Measurements from ENCODE around the gene VKORC1. TPM values are rescaled to one million over a fixed set of nuclear protein-coding genes. Genes with fewer than 3 reads are reported as not detected.

VKORC1 gene
- total RNA-seq, 1 experiment from 2014 or later: 83.8 TPM

GRCh38 chr16:31050280-31051030 lies 44.1 kb downstream of the VKORC1 start (continued):
- TF ChIP-seq CTCF (IDR thresholded peaks at IDR 0.05 in 2 of 3, conservative IDR thresholded peaks at IDR 0.05 in 1 of 3; ENCODE audit: borderline replicate concordance in 1 of 3, insufficient read depth in 1 of 3, low read depth in 2 of 3, low read length in 2 of 3) (no peak), EGR1 (IDR thresholded peaks at IDR 0.05; ENCODE audit: low read depth) (no peak), ATF3 (IDR thresholded peaks at IDR 0.05) (no peak), POLR2AphosphoS5 (IDR thresholded peaks at IDR 0.05; ENCODE audit: low read depth, low read length) (no peak), FOSL1 (IDR thresholded peaks at IDR 0.05; ENCODE audit: low read depth) (no peak), CEBPB (IDR thresholded peaks at IDR 0.05; ENCODE audit: low read depth) (no peak), YY1 (IDR thresholded peaks at IDR 0.05; ENCODE audit: extremely low read depth, insufficient replicate concordance, low read depth, low read length) (no peak)

- Histone ChIP-seq H3K27ac (ENCODE audit: low read depth, low read length) (no peak overlapping the region), H3K9me3 (ENCODE audit: control insufficient read depth in 1 of 2, insufficient read depth in 1 of 2, low read depth in 1 of 2, low read length in 2 of 2) (no peaks in the 10 kb centered on the region), H3K4me2 (ENCODE audit: low read length) (no peak overlapping the region), H2AFZ (ENCODE audit: low read depth, low read length, poor library complexity, severe bottlenecking) (no peak overlapping the region), H3K9me2 (ENCODE audit: insufficient read depth) (no peaks in the 10 kb centered on the region), H3K27me3 (ENCODE audit: insufficient read depth, low read length) (no peaks in the 10 kb centered on the region), H3K36me3 (ENCODE audit: control insufficient read depth in 1 of 2, insufficient read depth in 2 of 2, low read length in 2 of 2) (no peaks in the 10 kb centered on the region; a peak in 1 of 4 replicates), H3K79me2 (ENCODE audit: insufficient read depth, low read length) (no peaks in the 10 kb centered on the region), H3K9ac (ENCODE audit: low read length) (no peak overlapping the region), H3K4me3 (replicated peaks in 1 of 2; ENCODE audit: low read depth in 1 of 2, low read length in 2 of 2) (no peak overlapping the region), H3K4me1 (ENCODE audit: control insufficient read depth in 1 of 2, insufficient read depth in 2 of 2, low read length in 2 of 2) (peaks cover 0 to 7% of the 10 kb centered on the region in 2 experiments; a peak in 1 of 4 replicates), H4K20me1 (ENCODE audit: insufficient read depth) (no peaks in the 10 kb centered on the region)
- ChIA-PET RAD21 (ENCODE audit: low non-redundant PET in 1 of 2, low total read pairs in 2 of 2, uncharacterized antibody in 2 of 2, unreplicated experiment in 2 of 2) (no interaction called here), POLR2A (no interaction called here), CTCF (no interaction called here)
- BruUV-seq (replicated peaks): no TSS peak
- no peak for DNase-seq (ENCODE audit: low read depth, low spot score)
- intact Hi-C loops (cut with micrococcal nuclease): no loop called here
- TF ChIP-seq YY1 (IDR thresholded peaks at IDR 0.05; ENCODE audit: extremely low read depth, insufficient replicate concordance, low read depth, low read length) (no peak), EZH2 (IDR thresholded peaks at IDR 0.05) (no peak), ZBTB33 (IDR thresholded peaks at IDR 0.05; ENCODE audit: extremely low read depth, insufficient replicate concordance, low read length) (no peak), SP1 (IDR thresholded peaks at IDR 0.05; ENCODE audit: low read depth) (no peak), SIN3A (IDR thresholded peaks at IDR 0.05; ENCODE audit: low read depth) (no peak), JUND (IDR thresholded peaks at IDR 0.05) (no peak), POLR2A (IDR thresholded peaks at IDR 0.05; ENCODE audit: borderline replicate concordance, extremely low read depth, insufficient read depth, insufficient read length) (no peak), CBX3 (IDR thresholded peaks at IDR 0.05; ENCODE audit: low read depth) (no peak), ELF1 (IDR thresholded peaks at IDR 0.05; ENCODE audit: borderline replicate concordance, low read depth) (no peak), FOSL1 (IDR thresholded peaks at IDR 0.05; ENCODE audit: low read depth) (no peak), SRF (IDR thresholded peaks at IDR 0.05; ENCODE audit: low read depth) (no peak), EZH2phosphoT487 (IDR thresholded peaks at IDR 0.05; ENCODE audit: borderline replicate concordance) (no peak), ATF3 (IDR thresholded peaks at IDR 0.05) (no peak), CTCF (IDR thresholded peaks at IDR 0.05 in 2 of 3, conservative IDR thresholded peaks at IDR 0.05 in 1 of 3; ENCODE audit: borderline replicate concordance in 1 of 3, insufficient read depth in 1 of 3, low read depth in 2 of 3, low read length in 2 of 3) (no peak), EGR1 (IDR thresholded peaks at IDR 0.05; ENCODE audit: low read depth) (no peak)
- ATAC-seq: no peak
These were observed 50.6 kb downstream of the VKORC1 start for GRCh38 chr16:31043898-31044481.

All from HCT116 (cell line).